ENCODE measurements around the gene SEMA7A.

SEMA7A gene

GRCh38 chr15:74441248-74441941, 7.6 kb upstream of the SEMA7A start:
- TF ChIP-seq GATA2 (IDR thresholded peaks at IDR 0.05; ENCODE audit: low read depth, low read length), result no peak
- TF ChIP-seq GATA3 (IDR thresholded peaks at IDR 0.05; ENCODE audit: low read depth, low read length), result no peak

GRCh38 chr15:74438721-74439316, 5.1 kb upstream of the SEMA7A start:
- TF ChIP-seq GATA2 (IDR thresholded peaks at IDR 0.05; ENCODE audit: low read depth, low read length), result 0 out of 2 replicates have a peak, but pooled peaks have one; percentile 8
- no peak for TF ChIP-seq GATA3 (IDR thresholded peaks at IDR 0.05; ENCODE audit: low read depth, low read length)

GRCh38 chr15:74438206-74438605, 4.4 kb upstream of the SEMA7A start:
- no peak for TF ChIP-seq GATA3 (IDR thresholded peaks at IDR 0.05; ENCODE audit: low read depth, low read length)
- TF ChIP-seq GATA2 (IDR thresholded peaks at IDR 0.05; ENCODE audit: low read depth, low read length), result no peak

- no peak for TF ChIP-seq GATA3 (IDR thresholded peaks at IDR 0.05; ENCODE audit: low read depth, low read length)
- TF ChIP-seq GATA2 (IDR thresholded peaks at IDR 0.05; ENCODE audit: low read depth, low read length), result no peak
Observed at GRCh38 chr15:74434263-74435136, 742 bp upstream of the SEMA7A start.

GRCh38 chr15:74432968-74433591, 678 bp downstream of the SEMA7A start:
- TF ChIP-seq GATA3 (IDR thresholded peaks at IDR 0.05; ENCODE audit: low read depth, low read length) (no peak), GATA2 (IDR thresholded peaks at IDR 0.05; ENCODE audit: low read depth, low read length) (no peak)

- TF ChIP-seq GATA3 (IDR thresholded peaks at IDR 0.05; ENCODE audit: low read depth, low read length), result no peak
Observed at GRCh38 chr15:74432271-74432967, 1.3 kb downstream of the SEMA7A start.

- TF ChIP-seq GATA2 (IDR thresholded peaks at IDR 0.05; ENCODE audit: low read depth, low read length) (no peak), GATA3 (IDR thresholded peaks at IDR 0.05; ENCODE audit: low read depth, low read length) (no peak)
Observed at GRCh38 chr15:74431645-74432044, 2.1 kb downstream of the SEMA7A start.

GRCh38 chr15:74431116-74431515, 2.6 kb downstream of the SEMA7A start:
- TF ChIP-seq GATA2 (IDR thresholded peaks at IDR 0.05; ENCODE audit: low read depth, low read length), result no peak
- no peak for TF ChIP-seq GATA3 (IDR thresholded peaks at IDR 0.05; ENCODE audit: low read depth, low read length)

GRCh38 chr15:74430510-74430951, 3.2 kb downstream of the SEMA7A start:
- no peak for TF ChIP-seq GATA2 (IDR thresholded peaks at IDR 0.05; ENCODE audit: low read depth, low read length)
- no peak for TF ChIP-seq GATA3 (IDR thresholded peaks at IDR 0.05; ENCODE audit: low read depth, low read length)

GRCh38 chr15:74429781-74430400, 3.9 kb downstream of the SEMA7A start:
- no peak for TF ChIP-seq GATA3 (IDR thresholded peaks at IDR 0.05; ENCODE audit: low read depth, low read length)
- TF ChIP-seq GATA2 (IDR thresholded peaks at IDR 0.05; ENCODE audit: low read depth, low read length), result no peak

GRCh38 chr15:74428970-74429780, 4.6 kb downstream of the SEMA7A start:
- no peak for TF ChIP-seq GATA3 (IDR thresholded peaks at IDR 0.05; ENCODE audit: low read depth, low read length)
- no peak for TF ChIP-seq GATA2 (IDR thresholded peaks at IDR 0.05; ENCODE audit: low read depth, low read length)

GRCh38 chr15:74428442-74428787, 5.3 kb downstream of the SEMA7A start:
- no peak for TF ChIP-seq GATA3 (IDR thresholded peaks at IDR 0.05; ENCODE audit: low read depth, low read length)
- TF ChIP-seq GATA2 (IDR thresholded peaks at IDR 0.05; ENCODE audit: low read depth, low read length), result no peak
